GM12865 (cell line): ENCODE results near the gene P2RX2.

ENCODE experiments used
- DNase-seq: peaks from one replicate; pipeline ENCODE4 v3.0.0; 2010; ENCODE audit warnings: low read depth
- H3K4me3 ChIP-seq: 2 replicates; pipeline ENCODE4 v1.5.1; 2011; ENCODE audit warnings: mild to moderate bottlenecking, low read depth, low read length, control low read depth
- TF ChIP-seq, protein P1 (sequence below): IDR thresholded peaks from 2 replicates; pipeline ENCODE4 v1.5.1; 2011; ENCODE audit warnings: low read length, control low read depth, low read depth, inconsistent platforms; ENCODE audit not compliant: insufficient read depth; ENCODE audit errors: missing control alignments

The P2RX2 gene

DNA sequence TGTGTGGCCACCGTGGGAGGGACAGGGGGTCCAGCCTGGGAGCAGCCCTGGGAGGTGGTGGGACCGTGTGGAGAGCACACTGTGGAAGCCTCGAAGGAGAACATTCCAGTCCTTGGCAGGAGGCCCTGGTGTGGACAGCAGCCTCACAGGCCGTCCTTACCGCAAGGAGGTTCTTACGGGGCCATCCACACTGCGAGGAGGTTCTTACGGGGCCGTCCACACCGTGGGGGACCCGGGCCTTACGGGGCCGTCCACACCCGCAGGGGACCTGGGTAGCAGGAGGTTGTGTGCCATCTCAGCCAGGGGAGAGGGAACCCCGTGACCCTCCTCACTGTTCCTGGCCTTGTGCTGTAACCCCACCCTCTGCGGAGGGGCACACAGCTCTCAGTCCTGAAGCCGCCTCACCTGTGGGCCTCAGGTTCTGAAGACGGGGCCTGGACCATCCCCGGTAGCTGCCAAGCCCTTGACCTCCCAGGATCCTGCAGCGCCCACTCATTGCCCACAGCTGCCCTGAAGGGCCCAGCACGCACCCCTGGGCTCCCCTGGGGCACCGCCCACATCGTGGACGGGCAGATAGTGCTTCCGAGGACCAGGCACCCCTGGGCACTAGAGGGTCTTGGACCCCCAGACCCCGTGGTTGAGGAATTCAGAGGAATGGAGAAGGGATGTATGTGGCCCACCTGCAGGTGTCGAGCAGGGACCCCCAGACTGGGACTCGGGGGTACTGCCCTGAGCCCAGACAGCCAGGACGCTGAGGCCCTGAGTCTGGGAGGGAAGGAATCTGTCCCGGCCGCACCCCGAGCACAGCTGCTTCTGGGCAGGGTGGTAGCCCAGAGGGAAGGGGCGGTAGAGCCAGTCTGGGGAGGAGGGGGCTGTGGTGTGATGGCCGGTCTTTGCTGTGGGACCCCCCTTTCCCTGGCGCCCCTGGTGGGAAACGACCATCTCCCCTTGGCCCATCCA, 45.5 kb upstream of the P2RX2 start:
- H3K4me3 ChIP-seq: no peak overlapping the region
- TF ChIP-seq, protein P1, sequence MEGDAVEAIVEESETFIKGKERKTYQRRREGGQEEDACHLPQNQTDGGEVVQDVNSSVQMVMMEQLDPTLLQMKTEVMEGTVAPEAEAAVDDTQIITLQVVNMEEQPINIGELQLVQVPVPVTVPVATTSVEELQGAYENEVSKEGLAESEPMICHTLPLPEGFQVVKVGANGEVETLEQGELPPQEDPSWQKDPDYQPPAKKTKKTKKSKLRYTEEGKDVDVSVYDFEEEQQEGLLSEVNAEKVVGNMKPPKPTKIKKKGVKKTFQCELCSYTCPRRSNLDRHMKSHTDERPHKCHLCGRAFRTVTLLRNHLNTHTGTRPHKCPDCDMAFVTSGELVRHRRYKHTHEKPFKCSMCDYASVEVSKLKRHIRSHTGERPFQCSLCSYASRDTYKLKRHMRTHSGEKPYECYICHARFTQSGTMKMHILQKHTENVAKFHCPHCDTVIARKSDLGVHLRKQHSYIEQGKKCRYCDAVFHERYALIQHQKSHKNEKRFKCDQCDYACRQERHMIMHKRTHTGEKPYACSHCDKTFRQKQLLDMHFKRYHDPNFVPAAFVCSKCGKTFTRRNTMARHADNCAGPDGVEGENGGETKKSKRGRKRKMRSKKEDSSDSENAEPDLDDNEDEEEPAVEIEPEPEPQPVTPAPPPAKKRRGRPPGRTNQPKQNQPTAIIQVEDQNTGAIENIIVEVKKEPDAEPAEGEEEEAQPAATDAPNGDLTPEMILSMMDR: no peak
- DNase-seq: no peak

DNA sequence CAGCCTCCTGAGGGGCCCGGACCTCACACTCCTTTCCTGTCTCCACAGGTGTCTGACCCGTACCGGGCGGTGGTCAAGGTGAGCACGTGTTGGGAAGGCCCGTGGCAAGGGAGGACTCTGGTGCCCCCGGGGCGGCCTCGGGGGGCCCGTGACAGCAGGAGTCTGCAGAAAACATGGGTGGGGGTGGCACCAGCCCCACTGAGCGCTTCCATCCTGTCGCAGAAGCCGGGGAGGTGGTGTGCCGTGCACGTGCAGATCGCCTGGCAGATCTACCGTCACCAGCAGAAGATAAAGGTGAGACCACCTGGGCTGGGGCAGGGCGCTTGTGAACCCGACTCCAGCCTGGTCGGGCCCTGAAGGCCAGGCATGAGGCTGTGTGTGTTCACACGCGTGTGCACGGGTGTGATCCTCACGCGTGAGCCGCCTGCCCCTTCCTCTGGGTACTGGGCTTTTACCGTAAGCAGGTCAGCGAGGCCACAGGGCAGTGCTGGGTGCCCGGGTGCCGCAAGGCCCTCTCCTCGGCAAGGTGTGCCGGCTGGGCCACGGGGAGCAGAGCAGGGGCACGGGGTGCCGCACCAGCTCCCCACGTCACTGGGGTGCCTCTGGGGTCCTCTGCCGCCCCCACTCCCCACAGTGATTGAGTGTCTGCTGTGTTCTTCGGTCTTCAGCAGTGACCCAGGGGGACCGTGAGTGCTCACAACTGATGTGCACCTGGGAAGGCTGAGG, 44.1 kb upstream of the P2RX2 start:
- no peak overlapping the region for H3K4me3 ChIP-seq
- TF ChIP-seq, protein P1: no peak
- DNase-seq: no peak

DNA sequence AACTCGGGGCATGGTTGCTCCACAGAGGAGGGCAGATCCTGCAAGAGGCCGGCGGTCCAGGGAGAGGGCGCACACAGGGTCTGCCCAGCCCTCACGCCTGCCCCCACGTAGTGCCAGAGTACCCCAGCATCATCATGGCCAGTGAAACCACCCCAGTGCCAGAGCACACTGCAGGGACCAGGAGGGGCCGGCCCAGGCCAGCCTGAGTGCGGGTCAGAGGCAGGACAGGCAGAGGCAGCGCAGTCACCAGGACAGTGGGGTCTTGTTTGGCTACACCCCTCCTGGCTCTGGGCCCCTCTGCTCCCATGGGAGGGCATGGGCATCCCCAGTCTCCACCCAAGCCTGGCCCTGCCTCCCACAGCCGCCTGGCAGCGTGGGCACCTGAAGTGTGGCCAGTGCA, 42.9 kb upstream of the P2RX2 start:
- TF ChIP-seq, protein P1: no peak
- DNase-seq: no peak
- H3K4me3 ChIP-seq: no peak overlapping the region

DNA sequence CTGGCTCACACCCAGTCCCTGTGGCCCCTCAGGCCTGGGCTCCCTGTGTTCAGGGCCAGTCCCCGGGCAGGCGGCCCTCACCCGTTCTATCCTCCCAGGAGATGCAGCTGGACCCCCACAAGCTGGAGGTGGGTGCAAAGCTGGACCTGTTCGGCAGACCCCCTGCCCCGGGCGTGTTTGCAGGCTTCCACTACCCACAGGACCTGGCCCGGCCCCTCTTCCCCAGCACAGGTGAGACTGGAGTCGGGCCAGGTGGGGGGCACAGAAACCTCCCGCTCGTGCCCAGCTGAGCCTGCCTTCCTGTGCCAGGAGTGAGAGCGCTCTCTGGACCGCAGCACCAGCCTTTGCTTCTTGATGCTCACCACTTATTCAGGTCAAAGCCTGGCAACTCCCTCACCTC, 41.9 kb upstream of the P2RX2 start:
- H3K4me3 ChIP-seq: no peak overlapping the region
- no peak for DNase-seq
- TF ChIP-seq, protein P1: no peak

DNA sequence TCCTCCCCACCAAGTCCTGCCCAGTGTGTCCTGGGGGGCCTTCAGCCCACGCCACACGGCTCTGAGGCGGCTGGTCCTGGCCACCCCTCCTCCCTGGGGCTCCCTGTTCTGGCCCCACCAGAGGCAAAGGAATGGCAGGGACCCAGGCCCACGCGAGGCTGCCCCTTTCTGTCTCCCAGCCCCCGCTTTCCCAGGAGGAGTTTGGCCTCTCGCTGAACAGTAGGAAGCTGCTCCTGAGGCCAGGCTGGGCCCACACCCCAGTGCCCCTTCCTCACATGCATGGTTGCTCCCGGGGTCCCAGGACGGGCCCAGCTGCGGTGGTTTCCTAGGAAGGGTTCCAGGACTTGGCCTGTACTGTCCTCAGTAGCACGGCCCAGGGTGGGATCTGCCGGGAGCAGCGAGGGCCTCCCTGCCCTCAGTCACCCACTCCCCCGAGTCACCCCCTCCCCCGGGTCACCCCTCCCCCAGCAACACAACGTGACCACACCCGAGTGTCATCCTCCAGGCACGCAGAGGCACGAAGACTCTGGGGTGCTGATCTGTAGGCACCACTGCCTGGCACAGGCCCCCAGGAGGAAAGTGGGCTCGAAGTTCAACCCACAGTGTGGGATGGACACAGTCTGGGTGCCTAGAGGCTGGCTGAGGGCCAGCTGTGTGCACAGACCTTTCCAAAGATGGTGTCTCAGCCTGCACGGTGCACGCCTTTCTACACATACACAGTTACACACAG, 41.2 kb upstream of the P2RX2 start:
- DNase-seq: no peak
- TF ChIP-seq, protein P1: no peak

DNA sequence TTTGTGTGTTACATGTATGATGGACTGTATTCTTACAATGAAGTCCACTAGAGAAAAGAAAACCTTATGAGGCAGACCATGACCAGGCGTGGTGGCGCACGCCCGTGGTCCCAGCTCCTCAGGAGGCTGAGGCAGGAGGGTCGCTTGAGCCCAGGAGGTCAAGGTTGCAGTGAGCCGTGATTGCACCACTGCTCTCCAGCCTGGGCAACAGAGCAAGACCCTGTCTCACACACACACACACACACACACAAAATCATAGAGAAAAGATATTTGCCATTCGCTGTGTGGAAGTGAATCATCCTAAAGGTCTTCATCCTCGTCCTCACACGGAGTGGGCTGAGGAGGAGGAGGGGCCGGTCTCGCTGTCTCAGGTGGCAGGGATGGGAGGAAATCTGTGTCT, 40.5 kb upstream of the P2RX2 start:
- H3K4me3 ChIP-seq: no peak overlapping the region
- no peak for DNase-seq
- TF ChIP-seq, protein P1: no peak

More for the DNA sequence above, 41.2 kb upstream of the P2RX2 start:
- no peak overlapping the region for H3K4me3 ChIP-seq
